Measurements from ENCODE around the gene COL20A1.
"Not testable (repeated sequence)": the region's sequence is repeated elsewhere in the genome, so short reads cannot be mapped to it uniquely, and the experiment has no call there.

Gene COL20A1

DNA sequence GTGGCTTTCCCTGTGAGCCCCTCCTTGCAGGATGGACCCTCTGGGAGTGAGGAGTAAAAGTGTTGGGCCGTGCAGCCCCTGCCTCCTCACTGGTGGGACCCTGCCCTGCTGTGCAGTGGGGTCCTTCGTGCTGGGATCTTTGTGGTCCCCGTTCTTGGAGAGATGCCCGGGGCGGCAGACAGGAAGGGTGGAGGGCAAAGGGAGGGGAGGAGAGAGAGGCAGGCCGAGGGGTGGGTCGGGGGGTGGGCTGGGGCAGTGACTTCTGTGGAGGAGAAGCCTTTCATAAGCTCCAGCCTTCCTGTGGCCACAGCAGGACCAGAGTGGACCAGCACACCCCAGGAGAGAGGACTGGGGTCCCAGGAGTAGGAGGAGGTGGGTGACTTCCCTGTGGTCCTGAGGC lies at the start of gene COL20A1:
TSS of gene COL20A1 (plus strand) at position 283 of the 400 bp plus-strand sequence. CDS start 1,922 bp downstream, outside the sequence.
- DNase-seq = no peak

DNA sequence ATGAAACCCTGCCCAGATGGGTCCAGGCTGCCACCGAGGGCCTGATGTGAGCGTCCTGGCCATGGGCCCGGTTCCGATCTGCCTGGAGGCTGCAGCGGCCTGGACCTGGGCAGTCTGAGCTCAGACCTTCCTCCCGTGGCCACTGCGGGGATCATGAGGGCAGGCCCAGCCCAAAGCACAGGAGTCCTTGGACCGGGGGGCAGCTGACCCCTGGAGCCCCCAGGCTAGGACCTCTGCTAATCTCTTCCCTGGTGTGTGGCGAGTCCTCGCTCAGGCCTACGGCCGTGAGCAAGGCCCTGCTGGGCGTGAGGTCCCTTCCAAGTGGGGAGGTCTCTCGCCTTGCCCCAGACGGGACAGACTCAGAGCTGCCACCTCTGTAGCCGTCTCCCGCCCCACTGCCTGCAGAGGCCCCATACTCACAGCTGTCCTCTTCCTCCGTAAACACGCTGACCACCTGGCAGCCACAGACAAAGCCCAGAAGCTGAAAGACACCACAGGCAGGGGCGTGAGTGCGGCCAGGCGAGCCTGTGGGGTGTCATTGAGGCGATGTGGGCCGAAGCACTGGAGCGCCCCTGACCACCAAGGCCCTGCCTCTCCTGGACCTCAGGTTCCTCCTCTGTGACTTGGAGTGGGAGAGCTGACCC lies 49.3 kb upstream of the COL20A1 start:
- no peak for DNase-seq

DNA sequence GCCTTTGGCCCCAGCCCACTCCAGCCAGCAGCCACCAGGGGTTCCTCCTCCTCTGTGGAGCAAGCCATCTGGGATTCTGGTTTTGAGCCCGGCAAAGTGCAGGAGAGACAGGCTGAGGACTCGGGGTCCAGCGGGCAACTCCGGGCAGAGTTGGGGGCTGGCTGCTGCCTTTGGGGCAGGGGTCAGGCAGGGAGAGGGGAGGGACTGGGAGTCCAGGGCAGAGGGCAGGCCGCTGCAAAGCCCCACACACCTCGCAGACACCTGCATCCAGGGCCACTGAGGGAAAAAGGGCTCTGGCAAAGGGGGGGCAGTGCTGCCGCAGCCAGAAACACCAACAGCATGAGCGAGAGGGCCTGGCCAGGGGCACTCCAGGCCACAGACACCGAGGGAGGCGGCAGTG lies 48.5 kb upstream of the COL20A1 start:
- DNase-seq = no peak

DNA sequence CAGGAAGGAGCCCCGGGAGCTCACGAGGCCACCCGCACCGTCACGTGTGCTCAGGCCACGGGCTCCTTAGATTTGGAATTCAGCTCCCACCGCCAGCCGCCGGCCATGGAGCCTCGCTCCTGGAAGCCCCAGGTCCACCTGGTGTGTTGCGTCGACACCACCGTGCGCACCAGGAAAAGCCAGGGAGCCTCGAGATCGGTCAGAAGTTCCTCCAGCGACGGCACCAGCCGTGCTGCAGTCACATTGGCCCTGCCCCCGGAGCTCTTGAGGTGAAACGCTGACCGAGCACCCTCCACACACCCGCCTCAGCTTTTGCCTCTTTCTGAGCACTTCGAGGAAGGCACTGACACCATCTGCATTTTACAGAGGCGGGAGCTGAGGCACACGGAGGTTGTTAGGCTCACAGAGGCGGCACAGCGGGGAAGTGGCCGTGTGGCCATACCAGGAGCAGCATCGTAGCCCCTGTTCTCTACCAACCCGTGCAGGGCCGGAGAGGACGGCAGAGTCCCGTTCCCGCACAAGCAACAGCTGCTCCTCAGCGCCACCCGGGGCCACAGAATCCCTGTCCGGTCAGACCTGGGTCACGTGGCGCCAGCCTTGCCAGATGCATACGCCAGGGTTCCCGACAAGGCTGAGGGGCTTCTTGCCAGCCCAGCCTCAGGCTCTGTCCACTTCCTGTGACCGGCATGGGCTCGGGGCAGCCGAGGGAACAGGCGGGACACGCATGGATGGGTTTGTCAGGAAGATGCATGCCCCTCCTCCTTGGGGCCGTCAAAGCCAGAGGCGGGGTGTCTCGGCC lies 46.3 kb upstream of the COL20A1 start:
- DNase-seq = no peak

DNA sequence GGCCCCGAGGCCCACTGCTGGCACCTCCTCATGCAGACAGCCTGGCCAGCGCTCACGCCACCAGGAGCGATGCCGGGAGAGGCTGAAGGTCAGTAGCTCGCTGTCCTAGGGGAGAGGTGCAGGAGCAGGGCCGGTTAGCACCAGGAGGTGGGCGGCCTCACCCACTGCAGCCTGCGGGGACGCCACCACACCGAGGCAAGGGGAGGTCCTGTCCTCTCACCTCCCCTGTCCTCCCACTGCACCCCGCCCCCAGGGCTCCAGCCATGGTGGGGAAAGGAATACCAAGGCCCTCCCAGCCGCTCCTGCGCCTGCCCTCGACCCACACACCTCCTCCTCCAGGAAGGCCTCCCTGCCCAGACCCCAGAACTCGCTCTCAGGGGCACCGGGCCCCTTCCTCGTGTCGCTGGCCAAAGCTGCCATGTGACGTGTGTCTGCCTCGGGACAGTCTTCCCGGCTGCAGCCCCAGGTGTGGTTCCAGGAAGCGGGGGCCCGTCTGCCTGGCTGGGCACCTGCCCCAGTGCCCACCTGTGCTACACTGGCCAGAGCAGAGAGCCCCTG lies 45.2 kb upstream of the COL20A1 start:
- DNase-seq = no peak

DNA sequence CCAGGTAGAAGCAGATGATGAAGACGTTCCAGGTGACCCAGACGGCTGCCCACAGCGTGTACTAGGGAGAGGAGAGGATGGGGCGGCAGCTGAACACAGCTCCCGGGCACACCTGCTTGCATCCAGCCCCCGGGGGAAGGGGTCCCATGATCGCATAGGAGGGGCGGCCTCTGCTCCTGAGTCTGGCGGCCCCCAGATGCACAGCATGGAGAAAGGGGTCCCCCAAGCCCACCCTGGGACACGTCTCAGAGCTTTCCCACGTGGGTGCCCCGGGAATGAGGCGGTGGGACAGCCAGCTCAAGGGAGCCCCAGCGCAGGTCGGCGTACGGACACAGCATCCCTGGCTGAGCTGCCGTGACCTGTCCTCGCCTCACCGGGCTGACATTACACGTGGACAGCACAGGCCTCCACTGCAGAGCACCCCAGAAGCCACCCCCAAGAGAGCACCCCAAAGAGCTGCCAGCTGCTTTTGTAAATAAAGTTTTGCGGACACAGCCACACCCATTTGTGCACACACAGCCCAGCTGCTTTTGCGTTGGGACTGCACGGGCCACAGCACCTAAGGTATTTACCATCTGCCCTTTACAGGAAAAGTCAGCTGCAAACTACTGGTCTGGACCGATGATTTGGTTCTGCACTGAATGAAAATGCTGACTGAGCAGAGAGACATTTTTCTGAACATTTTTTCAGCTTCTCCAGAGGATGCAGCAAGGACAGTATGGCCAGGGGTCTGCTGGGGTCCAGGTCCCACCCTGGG lies 44.0 kb upstream of the COL20A1 start:
- DNase-seq = no peak

DNA sequence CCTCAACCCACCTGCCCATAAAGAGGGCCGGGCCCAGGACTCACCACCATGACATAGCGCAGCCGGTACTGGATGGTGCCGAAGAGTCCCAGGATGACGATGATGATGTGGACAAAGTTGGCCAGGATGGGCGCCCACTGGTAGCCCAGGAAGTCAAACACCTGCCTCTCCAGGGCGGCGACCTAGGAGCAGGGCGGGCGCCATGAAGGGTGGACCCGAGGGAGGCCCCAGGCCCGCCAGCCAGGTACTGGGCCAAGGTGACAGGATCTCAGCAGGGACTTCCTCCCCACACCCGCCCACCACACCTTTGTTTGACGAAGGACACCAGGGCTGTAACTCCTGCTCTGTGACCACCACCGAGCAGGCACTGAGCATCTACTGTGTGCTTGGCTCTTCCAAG lies 43.1 kb upstream of the COL20A1 start:
- no peak for DNase-seq

DNA sequence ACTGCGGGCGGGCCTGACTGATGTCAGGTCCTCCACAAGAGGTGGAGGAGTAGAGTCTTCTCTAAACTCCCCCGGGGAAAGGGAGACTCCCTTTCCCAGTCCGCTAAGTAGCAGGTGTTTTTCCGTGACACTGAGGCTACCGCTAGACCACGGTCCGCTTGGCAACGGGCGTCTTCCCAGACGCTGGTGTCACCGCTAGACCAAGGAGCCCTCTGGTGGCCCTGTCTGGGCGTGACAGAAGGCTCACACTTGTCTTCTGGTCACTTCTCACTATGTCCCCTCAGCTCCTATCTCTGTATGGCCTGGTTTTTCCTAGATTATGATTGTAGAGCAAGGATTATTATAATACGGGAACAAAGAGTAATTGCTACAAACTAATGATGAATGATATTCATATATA lies 41.6 kb upstream of the COL20A1 start:
- DNase-seq = not testable (repeated sequence)

DNA sequence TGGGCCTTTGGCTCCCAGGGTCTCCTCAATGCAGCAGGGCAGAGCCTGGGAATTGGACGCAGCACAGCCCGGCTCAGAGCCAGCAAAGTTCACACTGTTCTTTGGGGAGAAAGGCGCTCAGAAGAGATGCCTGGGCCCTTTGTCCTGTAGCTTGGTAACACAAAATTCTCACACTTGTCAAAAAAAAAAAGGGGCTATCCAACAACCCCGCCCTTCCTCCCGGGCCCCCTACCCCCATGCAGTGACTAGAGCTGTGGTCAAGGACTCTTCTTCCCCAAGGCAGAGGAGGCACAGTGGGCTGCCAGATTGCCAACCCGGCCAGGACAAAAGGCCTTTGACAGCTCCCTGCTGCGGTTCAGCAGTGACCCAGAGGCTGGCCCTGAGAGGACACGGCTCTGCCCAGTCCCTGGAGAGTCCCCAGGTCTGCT lies 40.7 kb upstream of the COL20A1 start:
- no peak for DNase-seq

DNA sequence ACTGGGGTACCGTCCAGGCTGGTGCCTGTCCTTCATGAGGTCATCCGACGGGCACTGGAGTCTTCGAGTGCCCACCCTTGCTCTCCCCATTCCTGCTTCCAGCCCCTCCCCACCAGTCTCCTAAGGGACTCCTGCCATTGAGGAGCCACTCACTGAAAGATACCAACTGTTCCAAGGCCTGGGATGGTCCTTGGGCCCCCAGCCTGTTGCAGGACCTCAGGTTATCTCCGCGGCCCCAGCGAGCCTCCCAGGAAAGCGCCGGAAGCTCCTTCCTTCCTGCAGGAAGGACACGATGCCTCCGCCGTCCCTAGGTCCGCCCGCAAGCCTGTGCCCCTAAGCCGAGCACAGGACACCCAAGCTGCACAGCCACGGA lies 39.9 kb upstream of the COL20A1 start:
- DNase-seq = no peak

DNA sequence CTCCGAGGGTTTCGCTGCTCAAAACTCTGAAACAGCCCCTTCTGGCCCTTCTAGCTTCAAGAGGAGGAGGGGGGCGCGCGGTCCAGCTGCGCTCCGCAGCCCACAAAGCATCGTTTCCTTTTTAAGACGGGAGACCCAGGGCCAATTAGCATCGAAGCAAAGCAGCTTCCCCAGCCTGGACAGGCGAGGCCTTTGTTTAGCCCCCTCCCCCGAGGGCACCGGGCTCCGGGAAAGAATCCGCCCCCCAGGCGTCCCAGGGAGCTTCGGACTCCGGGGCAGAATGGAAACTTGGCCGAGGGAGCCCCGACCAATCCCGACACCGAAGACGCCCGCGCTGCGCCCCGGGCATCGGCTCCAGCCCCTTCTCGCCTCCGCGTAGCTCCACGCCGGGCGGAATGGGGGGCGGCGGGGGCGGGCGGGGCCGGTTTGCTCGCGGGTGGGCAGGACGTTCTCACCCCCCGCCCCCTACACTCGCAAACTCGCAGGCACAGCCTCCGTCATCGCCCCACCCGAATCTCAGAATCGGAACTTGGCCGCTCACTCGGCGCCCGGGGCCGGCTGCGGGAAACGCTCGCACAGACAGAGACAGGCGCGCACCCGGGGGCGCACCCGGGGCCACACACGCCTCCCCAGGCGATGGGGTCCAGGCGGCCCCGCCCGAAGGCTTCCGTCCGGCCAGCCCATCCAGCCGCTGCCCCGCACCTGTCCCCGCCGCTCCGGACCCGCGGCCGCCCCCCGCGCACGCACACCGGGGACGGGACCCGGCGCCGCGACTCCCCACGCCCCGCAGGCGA lies 39.4 kb upstream of the COL20A1 start:
- DNase-seq = no peak

DNA sequence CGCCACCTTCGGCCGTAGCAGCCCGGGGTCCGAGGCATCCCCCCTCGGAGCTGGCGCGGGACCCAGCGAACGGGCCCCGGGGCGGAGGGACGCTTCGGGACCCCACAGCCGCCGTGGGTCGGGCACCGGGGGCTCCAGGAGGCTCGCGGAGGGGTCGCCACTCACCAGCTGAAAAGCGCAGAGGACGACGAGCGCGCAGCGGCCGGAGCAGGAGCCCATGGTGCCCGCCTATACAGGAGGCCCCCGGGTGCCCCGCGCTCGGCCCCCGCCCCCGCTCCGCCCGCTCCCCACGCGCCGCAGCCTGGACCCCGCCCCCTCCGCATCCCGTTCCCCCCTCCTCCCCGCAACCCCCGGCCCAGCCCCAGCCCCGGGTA lies 38.8 kb upstream of the COL20A1 start, which contains the start of gene NKAIN4:
TSS of gene NKAIN4 (minus strand) at position 232 of the 374 bp plus-strand sequence. CDS start at position 219, 13 bp downstream.
- no peak for DNase-seq

DNA sequence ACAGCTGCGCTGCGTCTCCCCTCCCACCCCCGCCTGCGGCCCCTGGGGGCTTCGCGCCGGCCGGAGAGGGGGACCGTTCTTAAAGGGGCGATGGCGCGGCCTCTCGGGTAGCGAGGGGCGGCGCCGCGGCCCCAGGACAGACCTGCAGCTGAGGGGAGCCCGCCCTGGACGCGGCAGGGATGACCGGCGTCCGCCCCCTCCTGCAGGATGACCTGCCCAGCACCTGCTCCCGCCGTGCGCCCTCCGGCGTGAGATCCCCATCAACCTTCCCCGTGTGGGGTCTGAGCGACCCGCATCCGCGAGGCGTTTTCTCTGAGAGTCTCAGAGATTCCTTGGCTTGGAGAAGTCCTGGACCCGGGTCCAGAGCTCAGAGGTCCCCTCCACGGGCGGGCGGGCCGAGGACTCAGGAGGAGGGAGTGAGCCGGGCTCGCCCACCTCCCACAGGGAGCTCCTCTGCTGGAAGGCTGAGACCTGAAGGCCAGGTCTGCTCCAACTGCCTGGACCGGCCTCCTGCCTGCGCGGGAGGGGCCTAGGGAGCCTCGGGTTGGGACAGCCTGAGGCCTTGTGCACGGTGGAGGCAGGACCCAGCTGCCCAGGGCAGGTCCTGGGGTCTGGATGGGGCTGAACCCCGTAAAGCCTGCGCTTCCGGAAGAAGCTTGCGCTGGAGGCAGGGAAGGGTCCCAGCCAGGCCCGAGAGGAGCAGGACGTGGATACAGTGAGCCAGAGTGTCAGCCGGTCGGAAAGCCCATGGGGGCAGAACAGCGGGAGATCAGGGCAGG lies 38.2 kb upstream of the COL20A1 start:
- no peak for DNase-seq

DNA sequence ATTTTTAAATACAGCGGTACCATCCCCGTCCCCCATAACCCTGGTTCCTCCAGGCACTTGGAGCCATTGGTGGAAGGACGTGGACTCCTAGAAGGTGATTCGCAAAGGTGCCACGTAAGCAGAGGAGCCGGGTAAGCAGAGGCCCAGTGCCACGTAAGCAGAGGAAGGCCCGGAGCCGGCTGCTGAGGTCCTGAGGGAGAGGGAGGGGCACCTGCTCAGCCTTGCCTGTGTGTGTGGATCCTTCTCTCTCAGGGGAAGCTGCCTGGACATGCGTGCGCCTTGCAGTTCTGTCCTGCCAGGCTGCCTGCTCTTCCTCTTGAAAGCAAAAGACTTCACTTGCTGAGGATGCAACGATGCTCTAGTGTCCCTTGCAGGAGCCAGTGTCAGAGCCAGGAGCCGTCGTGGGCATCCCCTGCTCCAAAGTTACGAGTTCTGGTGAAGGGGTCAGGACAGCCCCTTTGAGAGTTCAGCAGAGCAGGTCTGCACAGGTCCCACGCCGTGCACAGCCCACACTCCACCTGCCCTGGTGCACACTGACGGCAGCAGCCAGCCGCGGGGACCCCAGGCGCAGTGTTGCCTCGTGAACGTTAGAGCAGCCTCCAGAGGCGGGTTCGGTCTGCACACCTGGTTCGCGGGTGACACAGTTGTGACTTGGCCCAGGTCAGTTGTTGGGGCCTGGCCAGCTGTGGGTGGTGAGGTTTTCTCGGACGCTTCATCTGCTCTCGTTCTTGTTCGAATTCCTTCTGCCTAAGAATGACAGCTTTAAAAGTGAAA lies 36.9 kb upstream of the COL20A1 start:
- no peak for DNase-seq

DNA sequence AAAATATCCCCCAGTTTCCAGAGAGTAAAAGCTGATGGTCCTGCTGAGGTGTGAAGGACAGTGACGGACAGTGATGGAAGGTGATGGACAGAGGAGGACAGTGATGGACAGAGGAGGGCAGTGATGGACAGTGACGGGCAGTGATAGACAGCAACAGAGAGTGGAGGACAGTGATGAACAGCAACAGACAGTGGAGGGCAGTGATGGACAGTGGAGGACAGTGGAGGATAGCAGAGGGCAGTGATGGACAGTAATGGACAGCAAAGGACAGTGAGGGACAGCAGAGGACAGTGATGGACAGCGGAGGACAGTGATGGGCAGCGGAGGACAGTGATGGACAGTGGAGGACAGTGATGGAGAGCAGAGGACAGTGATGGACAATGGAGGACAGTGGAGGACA lies 36.0 kb upstream of the COL20A1 start:
- DNase-seq = no peak

DNA sequence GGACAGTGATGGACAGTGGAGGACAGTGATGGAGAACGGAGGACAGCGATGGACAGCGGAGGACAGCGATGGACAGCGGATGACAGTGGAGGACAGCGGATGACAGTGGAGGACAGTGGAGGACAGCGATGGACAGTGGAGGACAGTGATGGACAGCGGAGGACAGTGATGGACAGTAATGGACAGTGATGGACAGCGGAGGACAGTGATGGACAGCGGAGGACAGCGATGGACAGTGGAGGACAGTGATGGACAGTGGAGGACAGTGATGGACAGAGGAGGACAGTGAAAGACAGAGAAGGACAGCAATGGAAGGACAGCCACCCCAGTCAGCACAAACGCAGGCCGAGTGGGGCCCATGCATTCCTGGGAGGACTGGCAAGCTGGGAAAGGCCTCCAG lies 35.4 kb upstream of the COL20A1 start:
- no peak for DNase-seq

DNA sequence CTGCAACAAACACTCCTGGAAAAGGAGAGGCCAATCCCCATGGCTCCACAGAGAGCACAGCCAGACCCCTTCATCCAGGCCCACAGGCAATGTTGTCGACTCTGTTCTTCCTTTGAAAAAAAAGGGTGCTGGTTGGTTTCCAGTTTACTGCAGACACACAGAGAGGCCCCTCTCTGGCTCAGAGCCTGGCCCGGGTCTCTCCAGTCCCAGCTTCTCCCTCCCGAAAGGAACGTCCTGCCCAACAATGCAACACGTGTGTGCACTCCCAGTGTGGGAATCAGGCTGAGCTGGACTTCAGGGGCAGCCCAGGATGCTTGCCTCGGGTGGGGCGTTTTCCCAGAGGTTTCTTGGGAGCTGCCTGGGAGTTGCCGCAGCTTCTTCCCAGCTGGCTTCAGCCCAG lies 34.2 kb upstream of the COL20A1 start:
- no peak for DNase-seq

DNA sequence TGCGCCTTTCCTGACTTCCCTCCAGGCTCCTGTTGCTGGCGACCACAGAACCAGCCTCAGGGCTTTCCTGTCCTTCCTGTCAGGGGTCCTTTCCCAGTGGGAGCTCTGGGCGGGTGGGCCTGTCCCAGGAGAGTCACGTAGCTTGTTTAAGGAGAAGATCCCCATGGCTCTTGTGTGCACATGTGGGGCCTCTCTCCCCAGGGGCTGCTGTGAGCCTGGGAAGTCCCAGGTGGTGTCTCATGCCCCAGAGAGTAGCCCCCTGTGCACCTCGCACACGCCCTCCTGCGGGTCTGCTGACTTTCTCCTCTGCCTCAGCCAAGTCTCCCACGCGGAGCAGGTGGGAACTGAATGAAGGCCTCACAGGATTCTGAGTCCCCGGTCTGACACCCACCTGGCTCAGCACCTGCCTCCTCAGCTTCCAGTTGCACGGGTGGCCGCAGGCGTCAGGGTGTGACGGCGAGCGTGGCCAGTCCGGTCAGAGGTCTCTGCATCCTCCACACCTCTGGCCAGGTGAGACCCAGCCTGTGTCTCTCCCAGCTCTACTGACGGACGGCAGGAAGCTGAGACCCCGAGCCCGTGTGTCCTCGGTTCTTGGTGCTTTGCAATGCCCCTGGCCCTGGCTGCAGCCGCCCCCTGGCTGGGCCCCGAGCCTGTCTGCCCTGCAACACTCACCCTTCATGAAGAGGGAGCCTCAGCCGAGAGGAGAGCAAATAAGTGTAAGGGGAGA lies 33.1 kb upstream of the COL20A1 start:
- DNase-seq = no peak

DNA sequence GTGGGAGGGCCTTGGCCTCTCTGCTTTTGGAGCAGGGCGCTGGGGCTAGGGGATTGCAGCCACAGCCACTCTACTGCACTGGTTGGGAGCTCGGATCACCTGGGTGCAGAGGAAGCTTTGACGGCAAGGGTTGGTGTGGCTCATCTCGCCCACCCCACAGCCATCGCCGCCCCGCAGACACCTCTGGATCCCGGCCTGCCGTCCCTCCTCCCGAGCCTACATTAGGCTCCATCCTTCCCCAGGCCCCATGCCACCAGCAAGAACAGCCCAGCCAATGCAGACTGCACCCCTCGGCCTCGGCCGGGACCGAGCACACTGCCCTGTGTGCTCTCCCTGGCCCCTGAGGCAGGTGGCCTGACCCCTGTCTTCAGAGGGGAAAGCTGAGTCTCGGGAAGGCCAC lies 32.5 kb upstream of the COL20A1 start:
- no peak for DNase-seq

DNA sequence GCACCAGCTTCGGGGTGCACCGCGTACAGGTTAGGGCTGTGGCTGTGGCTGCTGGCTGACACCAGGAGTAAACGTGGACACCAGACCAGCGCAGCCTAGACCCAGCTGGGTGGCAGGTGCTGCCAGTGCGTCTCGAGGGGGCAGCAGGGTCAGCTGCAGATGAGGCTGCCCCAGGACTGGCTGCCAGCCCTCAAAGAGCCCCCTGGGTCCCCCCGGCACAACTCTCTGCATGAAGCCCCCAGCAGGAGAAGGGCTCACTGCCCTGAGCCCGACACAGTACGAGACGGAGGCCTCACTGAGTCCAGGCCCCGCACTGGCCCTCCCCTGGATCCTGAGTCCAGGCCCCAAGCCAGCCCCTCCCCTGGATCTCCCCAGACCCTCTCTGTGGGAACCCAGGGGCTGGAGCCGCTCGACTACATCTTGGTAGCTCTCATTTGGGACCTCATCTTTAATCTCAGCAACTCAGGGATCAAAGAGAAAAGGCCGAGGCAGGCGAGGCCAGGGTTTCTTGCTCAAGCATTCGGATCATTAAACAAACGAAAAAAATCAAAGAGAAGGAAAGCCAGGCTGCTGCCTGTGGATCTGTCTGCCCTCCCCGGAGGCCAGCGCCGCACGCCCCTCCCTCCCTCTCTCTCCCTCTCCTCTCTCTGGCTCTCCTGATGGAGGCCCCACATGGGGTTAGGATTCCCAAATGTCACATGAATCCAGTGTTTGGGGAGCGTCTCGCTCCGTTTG lies 31.8 kb upstream of the COL20A1 start:
- no peak for DNase-seq
